Endodermal cell (in vitro differentiated cells): ENCODE data around the gene GBGT1. TPM values are rescaled to one million over a fixed set of nuclear protein-coding genes. Genes with fewer than 3 reads are reported as not detected.

Experiments used
- DNase-seq: peaks from one replicate; pipeline ENCODE4 v3.0.0-alpha.2; 2017
- H3K27ac ChIP-seq: 2 replicates; pipeline ENCODE4 v1.5.1; 2013; ENCODE audit warnings: mild to moderate bottlenecking, low read depth, low read length, moderate library complexity
- H3K27me3 ChIP-seq: 2 replicates; pipeline ENCODE4 v1.6.1; 2013; ENCODE audit warnings: mild to moderate bottlenecking, low read length, moderate library complexity; ENCODE audit not compliant: insufficient read depth, control insufficient read depth, poor library complexity, severe bottlenecking
- H3K36me3 ChIP-seq: 2 replicates; pipeline ENCODE4 v1.7.0; 2013; ENCODE audit warnings: mild to moderate bottlenecking, low read length, moderate library complexity; ENCODE audit not compliant: control insufficient read depth, insufficient read depth
- H3K4me1 ChIP-seq: one replicate; pipeline ENCODE4 v1.7.0; 2013; ENCODE audit warnings: low read length; ENCODE audit not compliant: control insufficient read depth, insufficient read depth
- H3K4me3 ChIP-seq: 2 replicates; pipeline ENCODE4 v1.5.1; 2013; ENCODE audit warnings: mild to moderate bottlenecking, low read length, moderate library complexity
- H3K9ac ChIP-seq: 2 replicates; pipeline ENCODE4 v1.6.1; 2013; ENCODE audit warnings: mild to moderate bottlenecking, low read length, moderate library complexity; ENCODE audit not compliant: poor library complexity, severe bottlenecking; ENCODE audit errors: extremely low read depth
- H3K9me3 ChIP-seq: 2 replicates; pipeline ENCODE4 v1.6.1; 2013; ENCODE audit warnings: mild to moderate bottlenecking, low read length, moderate library complexity; ENCODE audit not compliant: control insufficient read depth
- H3K27ac Mint-ChIP-seq: 2 replicates; pipeline ENCODE4 v1.8.0; 2020; ENCODE audit warnings: mixed read lengths
- H3K27me3 Mint-ChIP-seq: 2 replicates; pipeline ENCODE4 v1.8.0; 2021; ENCODE audit warnings: mild to moderate bottlenecking, mixed read lengths; ENCODE audit not compliant: insufficient read depth
- H3K36me3 Mint-ChIP-seq: 2 replicates; pipeline ENCODE4 v1.8.0; 2020; ENCODE audit warnings: low read depth, mixed read lengths
- H3K4me1 Mint-ChIP-seq: 2 replicates; pipeline ENCODE4 v1.8.0; 2020; ENCODE audit warnings: mixed read lengths
- H3K4me3 Mint-ChIP-seq: 2 replicates; pipeline ENCODE4 v1.8.0; 2020; ENCODE audit warnings: mild to moderate bottlenecking, moderate library complexity, mixed read lengths
- H3K9me3 Mint-ChIP-seq: 2 replicates; pipeline ENCODE4 v1.8.0; 2020; ENCODE audit warnings: mild to moderate bottlenecking, mixed read lengths
- WGBS, 2 experiments: methylation state at CpG; one replicate each; pipeline versions ENCODE4 v1.1.5 to v1.1.7; 2013; ENCODE audit warnings: missing lambda C conversion rate in 2 of 2, mixed read lengths in 1 of 2; ENCODE audit not compliant: insufficient coverage in 1 of 2, insufficient read length in 1 of 2; 5-methylcytosine and 5-hydroxymethylcytosine counted together
- total RNA-seq, 2 donors: library from RNA; stranded (reverse); fragmentation: NEBNext Ultra II Directional in 1 of 2; extraction: Animal tissue kit (Norgen Biotek cat#: 25700) in 1 of 2; gene quantifications; 2 replicates in 1 of 2; 3 replicates in 1 of 2; pipeline ENCODE4 v1.2.1, GENCODE V29; 2021
- TF ChIP-seq, protein P1 (sequence below): fragments of 200-600 bp; sonication (generic); conservative IDR thresholded peaks from 2 replicates; pipeline ENCODE4 v1.5.0; 2021; ENCODE audit warnings: antibody characterized with exemption, mild to moderate bottlenecking

GBGT1 gene
- total RNA-seq, 2 donors from 2014 or later: 28.2 to 29.1 TPM

DNA sequence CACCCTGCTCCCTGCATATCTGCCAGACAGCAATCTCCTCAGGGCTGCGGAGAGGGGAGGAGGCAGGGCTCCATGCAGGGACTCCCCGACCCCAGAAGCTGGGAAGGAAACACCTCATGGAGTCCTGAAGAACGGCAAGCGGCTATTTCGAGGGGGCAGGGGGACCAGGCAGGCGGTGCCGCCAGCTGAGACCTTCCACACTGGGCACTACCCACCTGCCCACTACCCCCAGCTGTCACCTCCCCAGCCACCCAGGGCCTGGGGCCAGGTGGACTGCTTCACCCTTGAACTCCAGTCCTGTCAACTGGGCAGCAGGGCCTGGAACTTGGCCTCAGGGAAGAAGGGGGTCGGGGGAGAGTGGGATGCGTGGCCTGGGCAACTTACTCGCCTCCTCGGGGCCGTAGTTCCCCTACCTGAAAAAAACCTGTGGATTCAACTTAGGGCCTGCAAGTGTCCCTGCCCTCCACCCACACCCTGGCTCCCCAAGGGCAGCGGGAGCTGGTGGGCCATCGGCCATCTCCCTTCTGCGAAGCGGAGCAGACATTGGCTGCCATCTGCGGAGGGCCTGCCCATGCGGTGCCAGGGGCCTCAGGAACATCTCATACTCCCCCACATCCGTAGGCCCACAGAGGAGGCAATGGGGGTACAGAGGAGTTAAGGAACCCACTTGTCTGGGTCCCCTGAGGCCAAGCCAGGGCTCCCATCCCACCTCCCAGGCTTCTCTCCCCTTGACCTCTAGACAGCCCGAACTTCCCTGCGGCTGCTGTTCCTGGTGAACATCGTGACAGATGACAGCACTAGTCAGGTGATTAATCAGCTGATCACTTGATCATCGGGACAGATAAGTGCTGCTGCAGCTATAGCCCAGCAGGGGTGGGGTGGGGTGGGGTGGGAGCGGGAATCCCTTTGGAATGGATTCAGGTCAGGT, 24.2 kb downstream of the GBGT1 start:
- DNase-seq: no peak
- H3K27ac ChIP-seq: no peak overlapping the region
- H3K4me3 ChIP-seq: no peak overlapping the region
- TF ChIP-seq, protein P1, sequence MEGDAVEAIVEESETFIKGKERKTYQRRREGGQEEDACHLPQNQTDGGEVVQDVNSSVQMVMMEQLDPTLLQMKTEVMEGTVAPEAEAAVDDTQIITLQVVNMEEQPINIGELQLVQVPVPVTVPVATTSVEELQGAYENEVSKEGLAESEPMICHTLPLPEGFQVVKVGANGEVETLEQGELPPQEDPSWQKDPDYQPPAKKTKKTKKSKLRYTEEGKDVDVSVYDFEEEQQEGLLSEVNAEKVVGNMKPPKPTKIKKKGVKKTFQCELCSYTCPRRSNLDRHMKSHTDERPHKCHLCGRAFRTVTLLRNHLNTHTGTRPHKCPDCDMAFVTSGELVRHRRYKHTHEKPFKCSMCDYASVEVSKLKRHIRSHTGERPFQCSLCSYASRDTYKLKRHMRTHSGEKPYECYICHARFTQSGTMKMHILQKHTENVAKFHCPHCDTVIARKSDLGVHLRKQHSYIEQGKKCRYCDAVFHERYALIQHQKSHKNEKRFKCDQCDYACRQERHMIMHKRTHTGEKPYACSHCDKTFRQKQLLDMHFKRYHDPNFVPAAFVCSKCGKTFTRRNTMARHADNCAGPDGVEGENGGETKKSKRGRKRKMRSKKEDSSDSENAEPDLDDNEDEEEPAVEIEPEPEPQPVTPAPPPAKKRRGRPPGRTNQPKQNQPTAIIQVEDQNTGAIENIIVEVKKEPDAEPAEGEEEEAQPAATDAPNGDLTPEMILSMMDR: no peak
- no peaks in the 10 kb centered on the region for H3K27me3 ChIP-seq
- no peak overlapping the region for H3K4me3 Mint-ChIP-seq
- no peaks in the 10 kb centered on the region for H3K36me3 Mint-ChIP-seq
- no peaks in the 10 kb centered on the region for H3K36me3 ChIP-seq
- peaks cover 6% of the 10 kb centered on the region for H3K4me1 ChIP-seq
- H3K9me3 ChIP-seq: no peaks in the 10 kb centered on the region
- no peaks in the 10 kb centered on the region for H3K9me3 Mint-ChIP-seq
- no peak overlapping the region for H3K9ac ChIP-seq
- no peaks in the 10 kb centered on the region for H3K27me3 Mint-ChIP-seq
- 93 to 100% methylated on average over 4 to 24 of the region's 24 CpGs for WGBS, 2 experiments
- H3K4me1 Mint-ChIP-seq: peaks cover 9% of the 10 kb centered on the region
- no peak overlapping the region for H3K27ac Mint-ChIP-seq

DNA sequence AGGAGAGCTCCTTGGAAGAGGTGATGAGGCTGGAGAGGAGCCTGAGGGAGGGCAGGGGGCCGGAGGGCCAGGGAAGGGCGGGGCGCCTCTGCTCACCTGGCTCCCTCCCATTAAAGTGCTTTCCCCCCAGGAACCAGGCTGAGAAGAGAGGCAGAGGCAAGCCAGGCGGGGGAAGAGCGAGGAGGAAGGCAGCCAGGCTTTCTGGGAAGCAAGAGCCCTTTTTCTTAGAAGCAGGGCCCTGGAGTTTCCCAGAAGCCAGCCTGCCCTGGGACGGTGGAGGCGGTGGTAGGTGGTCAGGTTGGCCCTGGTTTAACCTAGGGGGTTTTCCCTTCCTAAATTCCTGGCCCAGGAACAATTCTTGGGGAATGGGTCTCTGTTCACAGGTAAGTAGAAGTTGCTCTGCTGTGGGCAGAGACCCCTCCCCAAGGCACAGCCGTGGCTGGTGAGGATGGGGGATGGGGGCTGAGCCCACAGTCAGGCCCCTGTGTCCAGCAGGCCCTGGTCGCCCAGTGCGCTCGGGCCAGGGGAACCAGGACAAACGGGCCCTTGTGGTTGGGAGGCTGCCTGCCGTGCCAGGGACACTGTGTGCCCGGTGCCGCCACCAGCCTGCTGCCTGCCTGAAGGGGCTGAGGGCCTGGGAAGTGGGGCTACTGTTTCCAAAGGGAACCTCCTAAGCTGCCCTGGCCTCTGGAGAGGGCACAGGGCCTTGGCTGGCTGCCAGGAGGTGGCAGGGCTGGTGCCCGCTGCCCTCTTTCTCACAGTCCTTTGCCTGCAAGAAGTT, 26.1 kb downstream of the GBGT1 start:
- H3K36me3 Mint-ChIP-seq: no peaks in the 10 kb centered on the region
- no peaks in the 10 kb centered on the region for H3K27me3 Mint-ChIP-seq
- H3K4me1 ChIP-seq: peaks cover 15% of the 10 kb centered on the region
- H3K27me3 ChIP-seq: no peaks in the 10 kb centered on the region
- WGBS, 2 experiments: 92 to 94% methylated on average over 10 to 16 of the region's 16 CpGs
- H3K9me3 ChIP-seq: no peaks in the 10 kb centered on the region
- no peak overlapping the region for H3K27ac ChIP-seq
- H3K4me1 Mint-ChIP-seq: peaks cover 12% of the 10 kb centered on the region
- H3K36me3 ChIP-seq: no peaks in the 10 kb centered on the region
- H3K9me3 Mint-ChIP-seq: no peaks in the 10 kb centered on the region
- no peak overlapping the region for H3K27ac Mint-ChIP-seq
- TF ChIP-seq, protein P1: no peak
- H3K4me3 Mint-ChIP-seq: no peak overlapping the region
- H3K9ac ChIP-seq: no peak overlapping the region
- H3K4me3 ChIP-seq: no peak overlapping the region
- no peak for DNase-seq

DNA sequence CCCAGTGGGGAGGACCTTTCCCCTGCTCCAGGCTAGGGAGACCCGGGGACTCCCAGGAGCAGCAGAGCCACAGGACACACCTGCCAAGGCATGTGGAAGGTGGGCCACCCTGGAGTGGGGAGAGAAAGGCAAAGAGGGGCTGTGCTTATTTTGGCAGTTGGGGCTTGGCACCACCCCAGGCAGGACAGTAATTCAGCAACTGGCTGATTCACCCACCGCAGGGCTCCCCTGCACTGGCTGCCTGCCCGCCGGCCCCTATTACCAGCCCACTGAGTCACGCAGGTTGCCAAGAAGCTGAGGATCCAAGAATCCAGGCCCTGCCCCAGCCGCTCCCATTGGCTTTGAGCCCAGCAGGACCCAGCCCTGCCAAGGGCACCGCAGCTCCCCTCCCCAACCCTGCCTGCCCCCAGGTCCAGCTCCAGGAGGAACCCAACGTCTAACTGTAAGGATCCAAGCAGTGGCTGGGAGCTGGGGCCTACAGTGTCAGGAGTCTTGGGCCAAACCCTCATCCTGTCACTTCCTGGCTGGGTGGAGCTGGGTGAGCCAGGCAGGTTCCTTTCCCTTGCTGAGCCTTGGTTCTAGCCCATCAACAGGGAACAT, 28.5 kb downstream of the GBGT1 start:
- no peaks in the 10 kb centered on the region for H3K27me3 ChIP-seq
- H3K9ac ChIP-seq: no peak overlapping the region
- peak overlapping the region; percentile 38 for H3K27ac ChIP-seq
- no peak overlapping the region for H3K4me3 ChIP-seq
- TF ChIP-seq, protein P1: no peak
- Mint-ChIP-seq H3K27ac (no peak overlapping the region), H3K9me3 (no peaks in the 10 kb centered on the region), H3K36me3 (no peaks in the 10 kb centered on the region), H3K27me3 (no peaks in the 10 kb centered on the region), H3K4me3 (no peak overlapping the region), H3K4me1 (peaks cover 12% of the 10 kb centered on the region)
- no peaks in the 10 kb centered on the region for H3K9me3 ChIP-seq
- DNase-seq: no peak
- WGBS, 2 experiments: 92 to 98% methylated on average over 5 to 8 of the region's 8 CpGs
- H3K36me3 ChIP-seq: no peaks in the 10 kb centered on the region
- H3K4me1 ChIP-seq: peaks cover 15% of the 10 kb centered on the region
